Natural killer cell treated with Interleukin-12 subunit alpha and Interleukin-12 subunit beta and Interleukin-15 and Interleukin-18, amount 100 ng/mL, for 72 hours (primary cell): ENCODE results near the gene MICAL3. TPM values are rescaled to one million over a fixed set of nuclear protein-coding genes. Genes with fewer than 3 reads are reported as not detected.
A peak's percentile ranks its signal among the peaks of the same experiment; 100 is the strongest.

ENCODE experiments used
- ATAC-seq, 2 donors: fragments of 150-1000 bp; cut with Tn5 transposase in 1 of 2; sonication (Bioruptor Pico), chemical (Tn5 transposase) in 1 of 2; 2 replicates each; pipeline ENCODE4 v1.10.0; 2021
- DNase-seq: peaks from one replicate; pipeline ENCODE4 v3.0.0; 2022; ENCODE audit warnings: low spot score
- H3K27ac Mint-ChIP-seq, 2 donors: 1 replicate in 1 of 2; 2 replicates in 1 of 2; pipeline ENCODE4 v1.8.0; 2022; ENCODE audit warnings: mixed read lengths in 2 of 2, mild to moderate bottlenecking in 1 of 2, moderate library complexity in 1 of 2
- H3K27me3 Mint-ChIP-seq, 2 donors: 1 replicate in 1 of 2; 2 replicates in 1 of 2; pipeline ENCODE4 v1.8.0; 2022; ENCODE audit warnings: mixed read lengths in 2 of 2
- H3K36me3 Mint-ChIP-seq: one replicate; pipeline ENCODE4 v1.8.0; 2022; ENCODE audit warnings: mixed read lengths
- H3K4me1 Mint-ChIP-seq, 2 donors: 1 replicate in 1 of 2; 2 replicates in 1 of 2; pipeline ENCODE4 v1.8.0; 2022; ENCODE audit warnings: low read depth in 2 of 2, mixed read lengths in 2 of 2, mild to moderate bottlenecking in 1 of 2
- H3K4me3 Mint-ChIP-seq: one replicate; pipeline ENCODE4 v1.8.0; 2022; ENCODE audit warnings: mixed read lengths
- H3K9me3 Mint-ChIP-seq: 2 replicates; pipeline ENCODE4 v1.8.0; 2022; ENCODE audit warnings: mixed read lengths
- total RNA-seq, 2 donors: library from RNA; stranded (reverse); gene quantifications; one replicate each; pipeline ENCODE4 v1.2.3, GENCODE V29; 2022

Gene MICAL3
- total RNA-seq, 2 donors from 2014 or later = 52.7 to 62.1 TPM

GRCh38 chr22:17802822-17803221, 221.5 kb downstream of the MICAL3 start:
- no peak overlapping the region for H3K27ac Mint-ChIP-seq
- H3K4me3 Mint-ChIP-seq = no peak overlapping the region
- no peaks in the 10 kb centered on the region for H3K9me3 Mint-ChIP-seq
- DNase-seq = no peak
- H3K36me3 Mint-ChIP-seq = no peaks in the 10 kb centered on the region
- H3K4me1 Mint-ChIP-seq = peaks cover 0 to 2% of the 10 kb centered on the region in 2 donors
- no peaks in the 10 kb centered on the region for H3K27me3 Mint-ChIP-seq
- ATAC-seq = no peak

GRCh38 chr22:17802411-17802810, 221.9 kb downstream of the MICAL3 start:
- H3K27me3 Mint-ChIP-seq = no peaks in the 10 kb centered on the region
- H3K36me3 Mint-ChIP-seq = no peaks in the 10 kb centered on the region
- ATAC-seq (no peak), DNase-seq (no peak)
- no peaks in the 10 kb centered on the region for H3K9me3 Mint-ChIP-seq
- H3K4me1 Mint-ChIP-seq = peaks cover 0 to 2% of the 10 kb centered on the region in 2 donors
- H3K4me3 Mint-ChIP-seq = no peak overlapping the region
- H3K27ac Mint-ChIP-seq = no peak overlapping the region

- Mint-ChIP-seq H3K27ac (no peak overlapping the region), H3K4me3 (no peak overlapping the region), H3K36me3 (no peaks in the 10 kb centered on the region), H3K4me1 (peaks cover 0 to 2% of the 10 kb centered on the region in 2 donors), H3K9me3 (no peaks in the 10 kb centered on the region), H3K27me3 (no peaks in the 10 kb centered on the region)
- ATAC-seq = no peak
- no peak for DNase-seq
Observed at GRCh38 chr22:17797721-17798559, 226.4 kb downstream of the MICAL3 start.

- Mint-ChIP-seq H3K4me3 (no peak overlapping the region), H3K27me3 (no peaks in the 10 kb centered on the region), H3K36me3 (no peaks in the 10 kb centered on the region), H3K4me1 (no peaks in the 10 kb centered on the region), H3K9me3 (no peaks in the 10 kb centered on the region), H3K27ac (no peak overlapping the region)
- ATAC-seq (no peak), DNase-seq (no peak)
Observed at GRCh38 chr22:17796695-17797094, 227.7 kb downstream of the MICAL3 start.

GRCh38 chr22:17795661-17796548, 228.5 kb downstream of the MICAL3 start:
- no peak overlapping the region for H3K27ac Mint-ChIP-seq
- no peaks in the 10 kb centered on the region for H3K27me3 Mint-ChIP-seq
- H3K9me3 Mint-ChIP-seq = no peaks in the 10 kb centered on the region
- no peak overlapping the region for H3K4me3 Mint-ChIP-seq
- ATAC-seq (no peak), DNase-seq (no peak)
- H3K4me1 Mint-ChIP-seq = no peaks in the 10 kb centered on the region
- no peaks in the 10 kb centered on the region for H3K36me3 Mint-ChIP-seq

- no peaks in the 10 kb centered on the region for H3K4me1 Mint-ChIP-seq
- H3K9me3 Mint-ChIP-seq = no peaks in the 10 kb centered on the region
- no peaks in the 10 kb centered on the region for H3K36me3 Mint-ChIP-seq
- no peaks in the 10 kb centered on the region for H3K27me3 Mint-ChIP-seq
- H3K4me3 Mint-ChIP-seq = no peak overlapping the region
- H3K27ac Mint-ChIP-seq = no peak overlapping the region
- ATAC-seq = no peak
- DNase-seq = no peak
Observed at GRCh38 chr22:17794726-17795542, 229.4 kb downstream of the MICAL3 start.

- Mint-ChIP-seq H3K9me3 (no peaks in the 10 kb centered on the region), H3K4me1 (no peaks in the 10 kb centered on the region), H3K36me3 (no peaks in the 10 kb centered on the region), H3K4me3 (no peak overlapping the region), H3K27ac (peak overlapping the region in 1 of 2 donors; percentile 12), H3K27me3 (no peaks in the 10 kb centered on the region)
- DNase-seq (no peak), ATAC-seq (no peak)
Observed at GRCh38 chr22:17792854-17793434, 231.4 kb downstream of the MICAL3 start.

GRCh38 chr22:17792299-17792698, 232.1 kb downstream of the MICAL3 start:
- no peaks in the 10 kb centered on the region for H3K36me3 Mint-ChIP-seq
- ATAC-seq = no peak

GRCh38 chr22:17791196-17791595, 233.2 kb downstream of the MICAL3 start:
- Mint-ChIP-seq H3K27me3 (no peaks in the 10 kb centered on the region), H3K4me3 (no peak overlapping the region), H3K9me3 (no peaks in the 10 kb centered on the region), H3K4me1 (no peaks in the 10 kb centered on the region), H3K27ac (no peak overlapping the region), H3K36me3 (no peaks in the 10 kb centered on the region)
- no peak for DNase-seq
- ATAC-seq = no peak

More at GRCh38 chr22:17792299-17792698, 232.1 kb downstream of the MICAL3 start:
- Mint-ChIP-seq H3K4me3 (no peak overlapping the region), H3K4me1 (no peaks in the 10 kb centered on the region), H3K27ac (no peak overlapping the region), H3K27me3 (no peaks in the 10 kb centered on the region), H3K9me3 (no peaks in the 10 kb centered on the region)
- DNase-seq = no peak

- Mint-ChIP-seq H3K27me3 (no peaks in the 10 kb centered on the region), H3K36me3 (no peaks in the 10 kb centered on the region), H3K27ac (no peak overlapping the region), H3K4me1 (no peaks in the 10 kb centered on the region), H3K9me3 (no peaks in the 10 kb centered on the region), H3K4me3 (no peak overlapping the region)
- no peak for ATAC-seq
- DNase-seq = no peak
Observed at GRCh38 chr22:17789379-17790200, 234.8 kb downstream of the MICAL3 start.

GRCh38 chr22:17788528-17789378, 235.6 kb downstream of the MICAL3 start:
- H3K27ac Mint-ChIP-seq = no peak overlapping the region
- H3K4me1 Mint-ChIP-seq = peaks cover 0 to 3% of the 10 kb centered on the region in 2 donors
- no peaks in the 10 kb centered on the region for H3K27me3 Mint-ChIP-seq
- DNase-seq (no peak), ATAC-seq (no peak)
- no peaks in the 10 kb centered on the region for H3K36me3 Mint-ChIP-seq
- H3K4me3 Mint-ChIP-seq = no peak overlapping the region
- no peaks in the 10 kb centered on the region for H3K9me3 Mint-ChIP-seq
